GM18951 (cell line): ENCODE results near the gene SLCO3A1.

ENCODE experiments used
- POLR2A ChIP-seq: IDR thresholded peaks from 4 replicates; pipeline ENCODE4 v1.6.1; 2011; ENCODE audit warnings: mild to moderate bottlenecking; ENCODE audit not compliant: insufficient read length, insufficient read depth; ENCODE audit errors: extremely low read depth
- in situ Hi-C: fragments of 300-500 bp; cut with MboI; formaldehyde crosslinking; loops from one replicate; pipeline ENCODE4 v1.12.0; 2022; ENCODE audit warnings: low sequenced_read_pairs, mixed read lengths, inconsistent platforms; ENCODE audit not compliant: unreplicated experiment

SLCO3A1 gene

GRCh38 chr15:92014281-92015030 lies 160.9 kb downstream of the SLCO3A1 start:
- no peak for TF ChIP-seq POLR2A
- in situ Hi-C loops, result no loop called here

GRCh38 chr15:92017882-92018534 lies 164.5 kb downstream of the SLCO3A1 start:
- in situ Hi-C loops, result no loop called here
- TF ChIP-seq POLR2A, result no peak

GRCh38 chr15:92018535-92019239 lies 165.2 kb downstream of the SLCO3A1 start:
- TF ChIP-seq POLR2A, result no peak

GRCh38 chr15:92019706-92020105 lies 166.2 kb downstream of the SLCO3A1 start:
- in situ Hi-C loops, result no loop called here
- TF ChIP-seq POLR2A, result no peak

More at GRCh38 chr15:92018535-92019239, 165.2 kb downstream of the SLCO3A1 start:
- in situ Hi-C loops, result no loop called here

- no peak for TF ChIP-seq POLR2A
- in situ Hi-C loops, result no loop called here
These were observed 166.7 kb downstream of the SLCO3A1 start for GRCh38 chr15:92020207-92020606.

GRCh38 chr15:92020804-92021203 lies 167.3 kb downstream of the SLCO3A1 start:
- in situ Hi-C loops, result no loop called here
- TF ChIP-seq POLR2A, result no peak

- in situ Hi-C loops, result no loop called here
- TF ChIP-seq POLR2A, result no peak
These were observed 168.3 kb downstream of the SLCO3A1 start for GRCh38 chr15:92021792-92022191.

GRCh38 chr15:92023965-92024364 lies 170.5 kb downstream of the SLCO3A1 start:
- TF ChIP-seq POLR2A, result no peak
- in situ Hi-C loops, result no loop called here

- no peak for TF ChIP-seq POLR2A
- in situ Hi-C loops, result no loop called here
These were observed 172.3 kb downstream of the SLCO3A1 start for GRCh38 chr15:92025706-92026270.

GRCh38 chr15:92028389-92028724 lies 174.8 kb downstream of the SLCO3A1 start:
- no peak for TF ChIP-seq POLR2A

GRCh38 chr15:92029767-92030166 lies 176.3 kb downstream of the SLCO3A1 start:
- TF ChIP-seq POLR2A, result no peak
- in situ Hi-C loops, result no loop called here

More at GRCh38 chr15:92028389-92028724, 174.8 kb downstream of the SLCO3A1 start:
- in situ Hi-C loops, result no loop called here

- in situ Hi-C loops, result no loop called here
- TF ChIP-seq POLR2A, result no peak
These were observed 179.8 kb downstream of the SLCO3A1 start for GRCh38 chr15:92033314-92033713.

GRCh38 chr15:92033723-92034122 lies 180.2 kb downstream of the SLCO3A1 start:
- no peak for TF ChIP-seq POLR2A
- in situ Hi-C loops, result no loop called here
